C4-2B (cell line): ENCODE results near the gene CAPG.

Experiments used
- H3K27ac ChIP-seq: fragments of 450-650 bp; 2 replicates; pipeline ENCODE4 v1.5.1; 2017
- CTCF ChIP-seq: fragments of 450-650 bp; conservative IDR thresholded peaks from 2 replicates; pipeline ENCODE4 v1.5.1; 2017; ENCODE audit warnings: mild to moderate bottlenecking
- ZFX ChIP-seq: fragments of 450-650 bp; IDR thresholded peaks from 2 replicates; pipeline ENCODE4 v1.6.1; 2017

CAPG gene

GRCh38 chr2:85380048-85380447 is 30.1 kb downstream of the CAPG start:
- TF ChIP-seq ZFX (no peak), CTCF (no peak)
- H3K27ac ChIP-seq, result no peak overlapping the region

GRCh38 chr2:85378257-85378656 is 31.9 kb downstream of the CAPG start:
- TF ChIP-seq CTCF, result no peak
- no peak for TF ChIP-seq ZFX
- H3K27ac ChIP-seq, result no peak overlapping the region

GRCh38 chr2:85377083-85377482 is 33.1 kb downstream of the CAPG start:
- no peak overlapping the region for H3K27ac ChIP-seq
- no peak for TF ChIP-seq CTCF
- no peak for TF ChIP-seq ZFX

DNA sequence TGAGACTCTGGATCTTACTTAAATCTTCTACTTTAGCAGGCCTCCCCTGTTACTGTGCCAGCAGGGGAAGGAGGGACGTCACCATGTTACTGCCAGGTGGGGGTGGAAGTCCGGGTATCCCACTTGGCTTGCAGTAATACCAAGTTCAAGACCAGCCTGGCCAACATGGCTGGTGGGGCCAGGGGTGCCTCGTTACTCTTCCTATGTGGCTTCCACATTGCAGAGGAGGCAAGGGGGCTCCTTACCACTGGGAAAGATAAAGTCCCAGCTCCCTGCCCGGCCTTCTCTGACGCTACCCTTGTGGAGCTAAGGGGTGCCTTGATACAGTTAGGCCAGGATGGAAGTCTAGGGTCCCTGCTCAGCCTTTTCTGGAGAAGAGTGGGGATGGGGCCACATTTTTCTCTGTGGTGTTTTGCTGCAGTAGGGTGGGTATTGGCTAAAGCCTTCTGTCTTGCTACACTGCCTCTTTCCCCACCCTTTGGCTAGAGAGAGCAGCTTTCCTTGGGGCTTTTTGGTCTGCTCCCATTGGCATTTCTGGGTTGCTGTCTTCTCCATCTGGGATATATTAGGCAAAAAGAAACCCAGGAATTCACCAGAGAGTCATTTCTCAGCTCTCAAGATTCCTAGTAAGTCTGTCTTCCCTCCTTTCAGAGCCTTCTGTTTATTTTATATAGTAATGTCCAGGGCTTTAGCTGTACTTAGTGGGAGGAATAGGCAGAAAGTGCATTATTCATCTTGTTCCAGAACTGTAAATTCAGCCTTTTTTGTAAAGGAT is 33.7 kb downstream of the CAPG start:
- H3K27ac ChIP-seq, result no peak overlapping the region

GRCh38 chr2:85371045-85371444 is 39.1 kb downstream of the CAPG start:
- H3K27ac ChIP-seq, result no peak overlapping the region
- TF ChIP-seq ZFX, result no peak
- no peak for TF ChIP-seq CTCF

More for the DNA sequence above, 33.7 kb downstream of the CAPG start:
- TF ChIP-seq CTCF, result no peak
- TF ChIP-seq ZFX, result no peak

DNA sequence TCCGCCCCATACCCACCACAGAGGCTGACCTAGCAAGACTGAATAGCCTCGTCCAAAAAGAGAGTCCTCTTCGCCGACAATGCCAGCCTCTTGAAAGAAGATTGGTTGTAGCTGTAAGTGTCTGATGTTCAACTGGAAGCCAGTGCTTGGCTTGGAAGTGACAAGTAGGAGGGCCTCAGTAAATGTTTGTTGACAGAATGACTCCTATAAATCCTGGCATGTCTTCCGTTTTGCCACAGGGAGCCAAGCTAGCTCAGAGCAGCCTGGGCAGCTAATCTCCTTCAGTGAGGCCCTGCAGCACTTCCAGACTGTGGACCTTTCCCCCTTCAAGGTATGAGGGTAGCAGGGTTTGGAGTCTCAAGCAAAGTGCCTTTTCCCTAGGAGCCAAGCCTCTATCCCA is 40.7 kb downstream of the CAPG start:
- no peak for TF ChIP-seq ZFX
- no peak for TF ChIP-seq CTCF
- peak overlapping the region; percentile 73 for H3K27ac ChIP-seq

- no peak for TF ChIP-seq CTCF
- TF ChIP-seq ZFX, result no peak
These were observed 41.2 kb downstream of the CAPG start for GRCh38 chr2:85368921-85369320.

More at GRCh38 chr2:85368921-85369320, 41.2 kb downstream of the CAPG start:
- H3K27ac ChIP-seq, result peak overlapping the region; percentile 73
